Stomach (tissue), 4 donors: ENCODE results near the gene IFT43.

Experiments
- CTCF ChIP-seq, 7 experiments: fragments of 450-650 bp in 4 of 7; fragments of 200-600 bp in 3 of 7; sonication (generic) in 3 of 7; IDR thresholded peaks; one replicate each; pipeline ENCODE4 v1.5.1; 2016 to 2019; ENCODE audit warnings: antibody characterized with exemption in 7 of 7, control low read depth in 2 of 7, mild to moderate bottlenecking in 1 of 7
- POLR2A ChIP-seq, 4 donors: fragments of 450-650 bp; IDR thresholded peaks; one replicate each; pipeline ENCODE4 v1.6.1; 2016; ENCODE audit warnings: antibody characterized with exemption in 4 of 4, control low read depth in 2 of 4, mild to moderate bottlenecking in 1 of 4, moderate library complexity in 1 of 4

GRCh38 chr14:76050250-76050649 is 64.7 kb downstream of the IFT43 start:
- no peak for TF ChIP-seq POLR2A (IDR thresholded peaks at IDR 0.05)
- no peak for TF ChIP-seq CTCF (IDR thresholded peaks at IDR 0.05)
